Heart right ventricle (tissue), 16 donors: ENCODE results near the gene MUC5AC. TPM values are rescaled to one million over a fixed set of nuclear protein-coding genes. Genes with fewer than 3 reads are reported as not detected.

Experiments
- ATAC-seq, 8 donors: fragments of 200-7000 bp; cut with Tn5 transposase; one replicate each; pipeline ENCODE4 v1.9.1; 2020; ENCODE audit warnings: mild to moderate bottlenecking in 8 of 8, moderate library complexity in 8 of 8, moderate number of reproducible peaks in 1 of 8
- DNase-seq, 2 donors: peaks; one replicate each; pipeline ENCODE4 v3.0.0-alpha.2; 2020
- H3K27ac ChIP-seq, 10 donors: fragments of 200-600 bp; sonication (generic) in 2 of 10; one replicate each; pipeline versions ENCODE4 v1.5.0 to v1.8.0; 2020 to 2022; ENCODE audit warnings: mild to moderate bottlenecking in 3 of 10
- H3K27me3 ChIP-seq, 7 donors: fragments of 200-600 bp; one replicate each; pipeline ENCODE4 v1.8.0; 2021 to 2022; ENCODE audit warnings: mild to moderate bottlenecking in 2 of 7
- H3K36me3 ChIP-seq, 9 donors: fragments of 200-600 bp; sonication (generic) in 1 of 9; one replicate each; pipeline versions ENCODE4 v1.5.0 to v1.8.0; 2020 to 2022; ENCODE audit warnings: mild to moderate bottlenecking in 2 of 9
- H3K4me1 ChIP-seq, 9 donors: fragments of 200-600 bp; sonication (generic) in 1 of 9; one replicate each; pipeline versions ENCODE4 v1.5.0 to v1.8.0; 2020 to 2022; ENCODE audit warnings: mild to moderate bottlenecking in 4 of 9
- H3K4me3 ChIP-seq, 10 donors: fragments of 200-600 bp; sonication (generic) in 2 of 10; one replicate each; pipeline versions ENCODE4 v1.5.0 to v1.8.0; 2020 to 2022; ENCODE audit warnings: mild to moderate bottlenecking in 7 of 10, moderate library complexity in 2 of 10
- H3K9me3 ChIP-seq, 11 donors: fragments of 200-600 bp in 10 of 11; sonication (generic) in 2 of 11; one replicate each; pipeline versions ENCODE4 v1.5.0 to v1.8.0; 2013 to 2022; ENCODE audit warnings: mild to moderate bottlenecking in 2 of 11, control low read depth in 1 of 11, moderate library complexity in 1 of 11
- WGBS, 2 donors: extraction: QIAGEN DNeasy Blood & Tissue Kit; methylation state at CpG; one replicate each; pipeline ENCODE4 v1.1.7; 2013; ENCODE audit warnings: inconsistent platforms in 1 of 2; 5-methylcytosine and 5-hydroxymethylcytosine counted together
- intact Hi-C, 10 donors: fragments of 100-400 bp; cut with DNase I; formaldehyde crosslinking; loops; one replicate each; pipeline versions ENCODE4 v1.11.1 to v1.14.2; 2022
- polyA plus RNA-seq, 2 donors: library from polyadenylated mRNA; stranded (reverse); fragments of 200-250 nt; gene quantifications; one replicate each; pipeline ENCODE4 v1.2.3, GENCODE V29; 2013
- total RNA-seq, 10 donors: library from RNA; stranded (reverse); fragmentation: NEBNext Ultra II Directional in 3 of 10; extraction: Animal tissue kit (Norgen Biotek cat#: 25700) in 3 of 10; gene quantifications; one replicate each; pipeline versions ENCODE4 v1.2.1 to v1.2.4, GENCODE V29; 2021 to 2023
- TF ChIP-seq, protein P1 (sequence below), 9 donors: fragments of 200-600 bp; sonication (generic) in 2 of 9; IDR thresholded peaks; one replicate each; pipeline versions ENCODE4 v1.5.0 to v1.8.0; 2021 to 2022; ENCODE audit warnings: antibody characterized with exemption in 9 of 9, mild to moderate bottlenecking in 5 of 9, moderate library complexity in 1 of 9
- donor health status: Arrhythmogenic right ventricular cardiomyopathy.
- donor health status: ischemic (EF 13 %, LVEDD 7.1; RV severe dilation, severe dysfunction).
- donor health status: healthy with polysubstance abuse.
- donor health status: DM: no; HTN: yes; CAD: no.
- donor health status: DM: no; HTN: no; CAD: no.
- donor health status: ischemic (EF 25% LVEDD 6.9; RV normal size, moderate dysfunction).
- donor health status: ischemic (EF 25% LVEDD 5.7; RV mildly dilated, moderate dysfunction).
- donor health status: healthy.
- donor health status: DM: yes; HTN: yes; CAD: no.
- donor health status: Ischemic cardiomyopathy.
- donor health status: ischemic (EF 35%, LVEDD 5.7; RV mildly dilated, moderate dysfunction).
- donor health status: nonischemic (EF 11% LVEDD 7.7; RV severe dilation, severe dysfunction).
- donor health status: DM: yes; HTN: yes; CAD: no.
- donor health status: PGD.
- donor health status: ischemic (EF 29% LVEDD 5.4; RV normal size, mild dysfunction).
- donor health status: nonischemic (EF 23%, LVEDD 6.1; RV moderate dilation, normal function).

The MUC5AC gene
- total and polyA plus RNA-seq, 12 donors, result not detected

DNA sequence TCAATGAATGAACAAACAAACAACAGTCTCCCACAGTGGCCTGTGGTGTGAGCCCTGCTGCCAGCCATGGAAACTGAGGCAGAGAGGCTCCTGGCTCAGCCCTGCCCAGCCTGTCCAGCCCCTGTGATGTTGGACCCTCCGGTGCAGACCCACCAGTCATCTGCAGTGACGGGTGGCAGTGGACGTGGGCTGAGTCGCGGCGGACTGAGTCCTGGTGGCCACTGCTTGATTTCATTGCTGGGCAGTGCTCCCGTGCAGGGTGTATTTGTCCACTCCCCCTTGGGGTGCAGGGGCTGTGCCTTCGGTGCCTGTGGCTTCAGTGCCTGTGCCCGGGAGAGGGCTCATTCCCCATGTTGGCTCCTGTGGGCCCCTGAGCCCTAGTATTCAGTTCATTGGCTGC lies 31.9 kb upstream of the MUC5AC start:
- Histone ChIP-seq H3K4me1 (no peaks in the 10 kb centered on the region), H3K9me3 (no peaks in the 10 kb centered on the region), H3K27ac (no peak overlapping the region), H3K4me3 (no peak overlapping the region), H3K27me3 (peaks cover 0 to 54% (median 21%) of the 10 kb centered on the region in 7 donors), H3K36me3 (no peaks in the 10 kb centered on the region)
- DNase-seq (no peak), ATAC-seq (no peak)
- 90 to 92% methylated on average over 9 of the region's 9 CpGs for WGBS, 2 donors
- TF ChIP-seq, protein P1, sequence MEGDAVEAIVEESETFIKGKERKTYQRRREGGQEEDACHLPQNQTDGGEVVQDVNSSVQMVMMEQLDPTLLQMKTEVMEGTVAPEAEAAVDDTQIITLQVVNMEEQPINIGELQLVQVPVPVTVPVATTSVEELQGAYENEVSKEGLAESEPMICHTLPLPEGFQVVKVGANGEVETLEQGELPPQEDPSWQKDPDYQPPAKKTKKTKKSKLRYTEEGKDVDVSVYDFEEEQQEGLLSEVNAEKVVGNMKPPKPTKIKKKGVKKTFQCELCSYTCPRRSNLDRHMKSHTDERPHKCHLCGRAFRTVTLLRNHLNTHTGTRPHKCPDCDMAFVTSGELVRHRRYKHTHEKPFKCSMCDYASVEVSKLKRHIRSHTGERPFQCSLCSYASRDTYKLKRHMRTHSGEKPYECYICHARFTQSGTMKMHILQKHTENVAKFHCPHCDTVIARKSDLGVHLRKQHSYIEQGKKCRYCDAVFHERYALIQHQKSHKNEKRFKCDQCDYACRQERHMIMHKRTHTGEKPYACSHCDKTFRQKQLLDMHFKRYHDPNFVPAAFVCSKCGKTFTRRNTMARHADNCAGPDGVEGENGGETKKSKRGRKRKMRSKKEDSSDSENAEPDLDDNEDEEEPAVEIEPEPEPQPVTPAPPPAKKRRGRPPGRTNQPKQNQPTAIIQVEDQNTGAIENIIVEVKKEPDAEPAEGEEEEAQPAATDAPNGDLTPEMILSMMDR (IDR thresholded peaks at IDR 0.05), result no peak
- intact Hi-C loops, result no loop called here

DNA sequence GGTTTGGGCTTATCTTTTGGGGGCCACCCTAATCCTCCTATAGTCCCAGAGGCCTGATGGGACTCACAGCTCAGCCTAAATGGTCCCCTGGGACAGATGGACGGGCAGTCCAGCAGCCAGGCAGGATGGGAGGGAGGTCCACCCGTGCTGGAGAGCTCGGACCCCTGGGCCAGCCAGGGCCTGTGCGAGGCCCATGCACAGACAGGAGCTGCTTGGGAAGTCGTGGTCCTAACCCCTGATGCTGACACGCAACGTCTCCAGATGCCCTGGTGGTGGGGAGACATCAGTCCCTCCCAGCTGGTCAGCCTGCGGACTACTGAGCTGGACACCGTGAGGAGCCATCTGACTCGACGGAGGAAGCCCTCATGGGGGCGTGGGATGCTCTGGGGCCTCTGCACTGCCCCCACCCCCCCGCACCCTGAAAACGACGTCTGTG lies 31.2 kb upstream of the MUC5AC start:
- no peak overlapping the region for H3K27ac ChIP-seq
- H3K4me1 ChIP-seq, result no peaks in the 10 kb centered on the region
- H3K36me3 ChIP-seq, result no peaks in the 10 kb centered on the region
- peaks cover 0 to 53% (median 21%) of the 10 kb centered on the region in 7 donors for H3K27me3 ChIP-seq
- WGBS, 2 donors, result 83 to 84% methylated on average over 15 of the region's 15 CpGs
- no peak for DNase-seq
- no peak for ATAC-seq
- TF ChIP-seq, protein P1 (IDR thresholded peaks at IDR 0.05), result no peak
- H3K4me3 ChIP-seq, result no peak overlapping the region
- intact Hi-C loops, result no loop called here
- H3K9me3 ChIP-seq, result no peaks in the 10 kb centered on the region

DNA sequence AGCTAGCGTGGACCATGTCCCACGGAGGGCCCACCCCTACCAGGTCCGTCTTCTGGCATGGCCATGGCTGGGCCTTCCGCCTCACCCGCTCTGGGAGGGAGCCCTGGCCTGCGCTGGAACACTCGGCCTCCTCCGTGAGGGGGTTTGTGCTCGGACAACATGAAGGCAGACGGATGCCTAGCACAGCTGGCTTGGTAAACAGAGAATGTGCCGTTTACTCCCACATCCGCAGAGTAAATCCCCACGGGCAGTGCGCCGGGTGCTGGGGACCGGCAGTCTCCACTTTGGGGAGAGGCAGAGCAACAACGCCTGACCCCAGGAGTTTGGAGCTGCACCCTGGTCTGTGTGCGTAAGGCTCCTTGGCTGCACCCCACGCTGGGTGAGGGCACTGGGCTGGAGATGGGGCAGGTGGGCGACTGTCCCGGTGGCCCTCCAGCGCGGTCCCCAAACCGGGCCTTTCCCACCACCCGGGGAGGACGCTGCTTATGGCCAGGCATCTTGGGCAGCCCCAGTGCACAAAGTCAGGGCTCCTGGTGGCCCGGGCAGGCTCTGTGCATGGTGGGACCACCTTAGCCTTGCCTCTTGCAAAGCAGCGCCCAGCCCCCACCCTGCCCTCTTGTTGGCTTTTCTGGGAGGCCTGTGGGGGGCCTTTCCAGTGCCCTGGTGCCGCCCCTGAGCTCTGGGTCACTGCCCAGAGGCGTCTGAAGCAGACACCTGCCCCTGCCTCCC lies 30.7 kb upstream of the MUC5AC start:
- H3K27ac ChIP-seq, result no peak overlapping the region
- intact Hi-C loops, result no loop called here
- no peak for ATAC-seq
- peaks cover 0 to 47% (median 18%) of the 10 kb centered on the region in 7 donors for H3K27me3 ChIP-seq
- no peaks in the 10 kb centered on the region for H3K9me3 ChIP-seq
- DNase-seq, result no peak
- no peak overlapping the region for H3K4me3 ChIP-seq
- 82 to 83% methylated on average over 30 of the region's 30 CpGs for WGBS, 2 donors
- no peaks in the 10 kb centered on the region for H3K4me1 ChIP-seq
- H3K36me3 ChIP-seq, result no peaks in the 10 kb centered on the region
- TF ChIP-seq, protein P1 (IDR thresholded peaks at IDR 0.05), result no peak

DNA sequence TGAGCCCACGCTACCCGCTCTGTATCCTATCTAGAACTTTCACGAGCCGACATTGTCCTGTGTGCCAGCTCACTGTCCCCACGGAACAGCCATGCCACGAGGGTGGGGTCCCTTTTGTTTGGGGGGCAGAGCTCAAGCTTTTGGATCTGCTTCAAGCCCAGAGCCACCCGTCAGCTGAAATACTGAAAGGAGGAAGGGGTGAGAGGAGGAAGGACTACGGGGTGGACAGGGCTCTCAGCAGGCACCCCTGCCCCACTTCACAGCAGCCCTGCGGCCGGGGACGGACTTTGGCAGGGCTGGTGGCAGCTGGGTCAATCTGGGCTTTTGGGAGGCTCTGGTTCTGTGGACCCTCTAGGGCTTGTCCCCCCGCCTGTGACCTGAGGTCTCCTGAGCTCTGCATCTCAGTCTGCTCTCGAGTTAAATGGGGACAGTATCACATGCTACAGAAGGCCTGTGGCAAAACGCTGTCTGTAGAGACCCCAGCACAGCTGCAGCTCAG lies 30.0 kb upstream of the MUC5AC start:
- no peak for DNase-seq
- no peak overlapping the region for H3K4me3 ChIP-seq
- TF ChIP-seq, protein P1 (IDR thresholded peaks at IDR 0.05), result no peak
- no peak overlapping the region for H3K27ac ChIP-seq
- ATAC-seq, result peak in 1 of 8 donors; percentile 20
- no peaks in the 10 kb centered on the region for H3K36me3 ChIP-seq
- H3K9me3 ChIP-seq, result no peaks in the 10 kb centered on the region
- no peaks in the 10 kb centered on the region for H3K4me1 ChIP-seq
- H3K27me3 ChIP-seq, result peaks cover 0 to 44% (median 14%) of the 10 kb centered on the region in 7 donors
- intact Hi-C loops, result no loop called here
- WGBS, 2 donors, result 63 to 72% methylated on average over 14 of the region's 14 CpGs
